ENCODE data around the gene TRAF1. TPM values are rescaled to one million over a fixed set of nuclear protein-coding genes. Genes with fewer than 3 reads are reported as not detected.

TRAF1 gene
- total and polyA plus RNA-seq, 5 experiments from 2014 or later = 3.7 to 126 (median 7.0) TPM

DNA sequence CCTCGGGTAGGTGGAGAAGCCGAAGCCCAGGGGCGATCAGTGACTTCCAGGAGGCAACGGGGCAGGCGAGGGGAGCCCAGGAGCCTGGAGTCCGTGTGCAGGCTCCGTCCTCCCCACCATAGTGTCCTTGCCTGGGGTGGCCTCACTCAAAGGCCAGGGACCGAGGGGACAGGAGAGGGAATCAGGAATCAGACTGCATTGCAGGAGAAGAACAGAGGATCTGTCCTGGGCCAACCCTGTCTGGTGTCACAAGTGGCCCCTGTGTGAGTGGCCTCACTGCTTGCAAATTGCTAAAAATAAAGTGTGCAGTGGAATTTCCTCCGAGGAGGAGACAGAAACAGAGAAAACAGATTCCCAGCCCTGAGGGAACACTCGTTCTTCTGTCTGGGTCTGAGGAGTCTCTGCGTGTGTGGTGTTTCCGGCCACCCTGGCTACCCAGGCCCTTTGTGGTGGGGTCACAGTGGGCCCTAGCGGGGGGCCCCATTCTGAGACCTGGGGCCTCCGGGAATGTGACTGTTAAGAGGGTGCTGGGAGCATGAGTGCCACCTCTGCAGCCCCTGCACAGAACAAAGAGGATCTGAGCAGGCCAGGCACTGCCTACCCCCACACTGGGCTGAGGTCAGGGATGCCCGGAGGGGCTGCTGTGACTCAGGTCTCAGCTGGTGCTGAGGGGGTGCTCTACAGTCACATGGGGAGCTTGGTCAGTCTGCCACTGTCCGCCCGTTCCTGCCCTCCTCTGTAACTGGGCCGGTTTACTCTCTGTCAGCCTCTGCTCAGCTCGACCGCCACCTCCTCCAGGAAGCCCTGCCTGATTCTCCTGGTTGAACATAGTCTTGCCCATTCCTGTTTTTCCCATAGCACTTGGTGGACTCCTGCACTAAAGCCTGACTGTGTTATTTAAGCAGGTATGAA is 7.4 kb downstream of the TRAF1 start:
- Mint-ChIP-seq H3K4me3 (peak overlapping the region; percentile 49 to 94 (median 84)), H3K36me3 (peaks cover 11 to 74% (median 39%) of the 10 kb centered on the region in 3 donors), H3K27ac (peak overlapping the region; percentile 84 to 100 (median 94)), H3K27me3 (no peaks in the 10 kb centered on the region), H3K9me3 (peaks cover 0 to 3% (median 0%) of the 10 kb centered on the region in 9 donors), H3K4me1 (peaks cover 42 to 95% (median 91%) of the 10 kb centered on the region in 4 donors)
- ATAC-seq (no peak), DNase-seq (no peak)
- POLR2A ChIA-PET = interaction anchor here (0.9 to 45.2 kb wide), 4 partner anchors 6 to 47 kb away, joined by 3 to 1842 read pairs (median 1211); partner anchors contain the start of genes PHF19 and TRAF1

DNA sequence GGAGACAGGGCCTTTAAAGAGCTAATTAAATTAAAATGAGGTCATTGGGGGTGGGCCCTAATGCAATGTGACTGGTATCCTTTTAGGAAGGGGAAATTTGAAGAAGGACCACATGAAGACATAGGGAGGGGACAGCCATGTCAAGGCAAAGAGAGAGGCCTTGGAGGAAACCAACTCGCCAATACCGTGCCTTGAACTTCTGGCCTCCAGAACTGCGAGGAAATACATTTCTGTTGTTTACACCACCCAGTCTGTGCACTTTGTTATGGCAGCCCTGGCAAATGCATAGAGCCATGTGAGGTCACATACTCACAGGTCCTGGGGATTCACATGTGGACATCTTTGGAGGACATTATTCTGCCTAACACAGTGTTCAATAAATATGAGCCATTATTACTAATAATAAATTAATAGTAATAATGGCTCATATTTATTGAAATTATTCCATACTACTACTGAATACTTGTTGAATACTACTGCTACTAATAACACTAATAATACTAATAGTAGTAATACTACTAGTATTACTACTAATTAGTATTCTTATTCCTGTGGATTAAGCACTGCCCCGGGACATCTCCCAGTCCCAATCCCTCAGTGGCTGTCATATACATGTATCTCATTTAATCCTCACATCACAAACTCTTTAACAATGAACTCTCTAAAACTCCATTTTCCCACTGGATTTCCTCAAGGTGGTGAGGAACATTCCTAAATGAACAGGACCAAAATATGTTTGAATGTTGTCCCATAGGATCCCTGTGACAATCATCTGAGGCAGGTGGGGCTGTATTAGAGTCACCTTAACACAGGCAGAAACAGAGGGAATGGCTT is 8.4 kb downstream of the TRAF1 start:
- POLR2A ChIA-PET = interaction anchor here (1.1 to 45.2 kb wide), 4 partner anchors 7 to 75 kb away, joined by 5 to 1842 read pairs (median 924); partner anchors contain the start of genes PSMD5 and TRAF1
- Mint-ChIP-seq H3K9me3 (peaks cover 0 to 3% (median 0%) of the 10 kb centered on the region in 9 donors), H3K4me3 (peak overlapping the region in 9 of 10 donors; percentile 8 to 94 (median 63)), H3K36me3 (peaks cover 11 to 73% (median 38%) of the 10 kb centered on the region in 3 donors), H3K27ac (peak overlapping the region; percentile 11 to 100 (median 87)), H3K27me3 (no peaks in the 10 kb centered on the region), H3K4me1 (peaks cover 41 to 93% (median 89%) of the 10 kb centered on the region in 4 donors)
- no peak for ATAC-seq
- DNase-seq = no peak

DNA sequence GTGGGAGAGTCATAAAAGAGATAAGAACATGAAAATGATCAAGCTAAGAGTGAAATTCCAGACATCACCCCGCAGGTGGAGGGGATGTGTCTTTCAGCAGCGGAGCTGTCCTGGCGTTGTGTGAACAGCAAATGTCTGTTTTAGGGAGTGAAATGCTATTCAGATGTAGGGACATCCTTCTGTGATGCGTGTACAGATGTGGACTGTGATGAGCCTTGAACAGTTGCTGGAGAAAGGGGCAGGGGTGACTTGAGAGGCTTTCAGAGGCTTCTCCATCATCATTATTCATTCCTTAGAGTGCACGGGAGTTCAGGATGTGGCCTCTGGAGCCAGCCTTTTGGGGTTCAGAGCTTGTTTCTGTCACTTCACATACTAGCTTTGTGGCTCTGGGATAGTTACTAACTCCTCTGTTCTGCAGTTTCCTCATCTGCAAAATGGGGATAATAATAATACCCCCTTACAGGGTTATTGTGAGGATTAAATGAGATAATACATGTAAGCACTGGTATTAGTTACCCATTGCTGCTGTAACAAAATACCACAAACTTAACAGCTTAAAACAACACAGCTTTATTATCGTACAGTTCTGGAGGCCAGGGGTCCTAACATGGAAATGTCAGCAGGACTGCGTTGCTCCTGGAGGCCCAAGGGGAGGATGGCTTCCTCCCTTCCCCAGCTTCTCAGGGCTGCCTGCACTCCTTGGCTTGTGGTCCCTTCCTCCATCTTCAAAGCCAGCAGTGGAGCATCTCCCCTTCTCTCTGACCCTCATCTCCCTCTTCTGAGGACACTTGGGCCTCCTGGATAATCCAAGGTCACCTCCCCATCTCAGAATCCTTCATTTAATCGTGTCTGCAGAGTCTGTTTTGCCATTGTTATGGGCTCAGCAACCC is 9.4 kb downstream of the TRAF1 start:
- Mint-ChIP-seq H3K4me1 (peaks cover 44 to 93% (median 88%) of the 10 kb centered on the region in 4 donors), H3K4me3 (peak overlapping the region in 9 of 10 donors; percentile 8 to 74 (median 49)), H3K36me3 (peaks cover 18 to 73% (median 37%) of the 10 kb centered on the region in 3 donors), H3K27ac (peak overlapping the region; percentile 69 to 99 (median 86)), H3K9me3 (peaks cover 0 to 3% (median 0%) of the 10 kb centered on the region in 9 donors), H3K27me3 (no peaks in the 10 kb centered on the region)
- DNase-seq = no peak
- POLR2A ChIA-PET = interaction anchor here (1.1 to 45.2 kb wide), 6 partner anchors 8 to 74 kb away, joined by 5 to 1842 read pairs (median 7); partner anchors contain the start of genes PSMD5 and TRAF1
- no peak for ATAC-seq

DNA sequence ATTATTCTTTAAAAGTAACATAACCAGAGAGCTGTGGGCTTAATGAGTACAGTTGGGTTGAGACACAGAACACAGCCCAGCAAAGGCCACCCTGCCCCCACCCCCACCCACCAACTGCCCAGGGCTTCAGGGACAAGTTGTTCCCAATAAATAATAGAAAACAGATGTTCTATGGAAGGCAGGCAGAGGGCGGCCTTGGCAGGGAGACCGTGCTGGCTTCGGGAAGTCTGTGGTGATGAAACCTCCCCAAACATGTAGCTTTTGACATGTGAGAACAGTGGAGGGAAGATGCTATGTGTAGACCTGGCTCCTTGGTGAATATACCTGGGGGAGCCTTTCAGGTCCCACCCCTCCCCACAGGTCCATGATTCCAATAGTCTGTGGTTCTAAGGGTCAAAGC is 10.0 kb downstream of the TRAF1 start:
- Mint-ChIP-seq H3K27me3 (no peaks in the 10 kb centered on the region), H3K4me3 (peak overlapping the region in 8 of 10 donors; percentile 22 to 79 (median 68)), H3K4me1 (peaks cover 41 to 93% (median 87%) of the 10 kb centered on the region in 4 donors), H3K36me3 (peaks cover 18 to 73% (median 42%) of the 10 kb centered on the region in 3 donors), H3K27ac (peak overlapping the region; percentile 69 to 99 (median 88)), H3K9me3 (peaks cover 0 to 3% (median 0%) of the 10 kb centered on the region in 9 donors)
- no peak for DNase-seq
- POLR2A ChIA-PET = interaction anchor here (0.9 to 45.2 kb wide), 9 partner anchors 8 to 254 kb away, joined by 3 to 1842 read pairs (median 6); partner anchors contain the start of genes PHF19, PSMD5 and TRAF1
- no peak for ATAC-seq

DNA sequence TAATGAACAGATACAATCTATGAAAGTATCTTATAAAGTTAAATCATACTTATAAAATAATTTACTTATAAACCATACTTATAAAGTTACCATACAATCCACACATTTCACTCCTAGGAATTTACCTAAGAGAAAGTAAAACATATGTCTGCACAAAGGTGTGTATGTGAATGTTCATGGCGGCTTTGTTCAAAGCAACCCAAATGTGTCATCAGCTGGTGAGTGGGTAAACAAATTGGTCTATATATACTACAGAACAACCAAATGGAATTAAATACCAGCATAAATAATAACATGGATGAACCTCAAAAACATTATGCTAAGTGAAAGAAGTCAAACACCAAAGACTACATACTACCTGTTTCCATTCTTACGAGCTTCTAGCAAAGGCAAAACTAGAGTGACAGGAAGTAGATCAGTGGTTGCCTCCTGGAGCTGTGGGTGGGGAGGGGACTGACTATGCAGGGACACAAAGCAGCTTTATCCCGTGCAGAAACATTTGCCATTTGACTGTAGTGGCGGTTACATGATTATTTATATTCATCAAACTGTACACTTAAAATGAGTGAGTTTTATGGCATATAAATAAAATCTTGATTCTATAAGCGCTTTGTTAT is 10.6 kb downstream of the TRAF1 start:
- Mint-ChIP-seq H3K4me1 (peaks cover 39 to 93% (median 87%) of the 10 kb centered on the region in 4 donors), H3K36me3 (peaks cover 18 to 74% (median 44%) of the 10 kb centered on the region in 3 donors), H3K9me3 (peaks cover 0 to 3% (median 0%) of the 10 kb centered on the region in 9 donors), H3K4me3 (peak overlapping the region; percentile 27 to 79 (median 68)), H3K27ac (peak overlapping the region; percentile 82 to 99 (median 90)), H3K27me3 (no peaks in the 10 kb centered on the region)
- ATAC-seq = peak; percentile 93 to 95
- DNase-seq = peak in 6 of 10 donors; percentile 25 to 71 (median 58)
- POLR2A ChIA-PET = interaction anchor here (0.9 to 45.2 kb wide), 8 partner anchors 9 to 255 kb away, joined by 3 to 1842 read pairs (median 6); partner anchors contain the start of genes PHF19 and TRAF1

DNA sequence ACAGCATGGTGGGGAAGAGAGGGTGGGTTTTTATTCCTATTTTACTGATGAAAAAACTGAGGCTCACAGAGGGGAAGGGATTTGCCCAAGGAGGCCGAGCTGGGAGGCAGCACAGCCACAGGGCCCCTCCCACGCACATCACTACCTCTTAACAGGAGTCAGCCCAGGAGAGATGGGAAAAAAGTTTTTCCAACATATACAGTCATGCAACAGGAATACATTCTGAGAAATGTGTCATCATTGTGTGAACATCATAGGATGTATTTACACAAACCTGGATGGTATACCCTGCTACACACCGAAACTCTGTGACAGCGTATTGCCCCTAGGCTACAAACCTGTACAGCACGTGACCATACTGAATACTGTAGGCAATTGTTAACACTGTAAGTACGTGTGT is 11.6 kb downstream of the TRAF1 start:
- Mint-ChIP-seq H3K27ac (peak overlapping the region in 9 of 10 donors; percentile 25 to 83 (median 57)), H3K36me3 (peaks cover 18 to 81% (median 51%) of the 10 kb centered on the region in 3 donors), H3K9me3 (peaks cover 0 to 3% (median 0%) of the 10 kb centered on the region in 9 donors), H3K27me3 (no peaks in the 10 kb centered on the region), H3K4me1 (peaks cover 38 to 93% (median 87%) of the 10 kb centered on the region in 4 donors), H3K4me3 (peak overlapping the region in 1 of 10 donors; percentile 41)
- ATAC-seq (no peak), DNase-seq (no peak)
- POLR2A ChIA-PET = interaction anchor here (1.7 to 45.2 kb wide), 3 partner anchors 10 to 34 kb away, joined by 5 to 1842 read pairs (median 1842); partner anchors contain the start of gene TRAF1

DNA sequence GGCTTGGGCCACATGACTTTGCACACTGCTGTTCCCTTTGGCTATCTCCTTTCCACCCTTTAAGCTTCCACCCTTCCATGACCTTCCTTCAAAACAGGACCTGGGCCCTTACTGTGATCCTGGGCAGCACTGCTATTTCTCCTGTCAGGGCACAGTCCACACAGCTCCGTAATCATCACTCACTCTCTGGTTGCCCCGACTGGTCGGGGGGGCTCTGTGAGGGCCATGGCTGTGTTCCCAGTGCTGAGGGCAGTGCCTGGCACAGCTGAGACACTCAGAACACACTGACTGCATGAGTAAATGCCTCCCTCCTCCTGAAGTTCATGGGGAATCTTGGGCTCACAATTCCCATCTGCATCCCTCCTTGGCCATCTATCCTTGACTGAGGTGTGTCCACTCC is 12.2 kb downstream of the TRAF1 start:
- ATAC-seq (no peak), DNase-seq (no peak)
- POLR2A ChIA-PET = interaction anchor here (1.7 to 45.2 kb wide), 3 partner anchors 10 to 33 kb away, joined by 5 to 1842 read pairs (median 1842); partner anchors contain the start of gene TRAF1
- H3K4me3 Mint-ChIP-seq = no peak overlapping the region
- peaks cover 0 to 3% (median 0%) of the 10 kb centered on the region in 9 donors for H3K9me3 Mint-ChIP-seq
- H3K27ac Mint-ChIP-seq = peak overlapping the region in 9 of 10 donors; percentile 37 to 87 (median 75)
- H3K4me1 Mint-ChIP-seq = peaks cover 35 to 91% (median 88%) of the 10 kb centered on the region in 4 donors
- H3K27me3 Mint-ChIP-seq = no peaks in the 10 kb centered on the region
- H3K36me3 Mint-ChIP-seq = peaks cover 18 to 82% (median 54%) of the 10 kb centered on the region in 3 donors

DNA sequence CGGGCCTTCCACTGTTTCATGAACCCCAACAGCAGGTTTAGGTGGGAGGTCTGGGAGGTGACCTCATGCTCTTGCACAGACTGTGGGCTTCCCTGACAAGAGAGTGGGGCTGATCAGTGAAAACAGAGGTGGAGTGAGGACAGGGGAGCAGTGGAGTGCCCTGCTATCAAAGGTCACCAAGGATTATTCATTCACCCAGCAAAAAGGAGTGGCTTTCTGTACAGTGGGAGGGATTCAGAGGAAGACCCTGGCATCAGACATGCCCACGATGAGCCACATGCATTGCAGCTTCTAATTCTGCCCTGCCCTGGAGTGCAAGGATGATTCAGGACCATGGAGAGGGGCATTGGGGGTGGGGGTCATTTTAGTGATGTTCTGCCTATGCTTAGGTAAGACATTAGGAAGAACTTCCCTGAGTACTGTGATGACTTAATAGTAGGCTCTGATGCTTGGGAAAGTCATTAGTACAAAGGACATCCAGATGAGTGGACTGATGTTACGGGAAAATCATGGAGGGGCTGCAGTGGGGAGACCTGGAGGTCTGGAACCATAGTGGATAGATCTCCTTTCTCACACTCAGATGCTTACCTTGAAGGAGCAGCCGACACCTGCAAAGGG is 12.8 kb downstream of the TRAF1 start:
- Mint-ChIP-seq H3K27ac (peak overlapping the region; percentile 34 to 87 (median 72)), H3K4me1 (peaks cover 35 to 91% (median 88%) of the 10 kb centered on the region in 4 donors), H3K36me3 (peaks cover 18 to 86% (median 60%) of the 10 kb centered on the region in 3 donors), H3K27me3 (no peaks in the 10 kb centered on the region), H3K9me3 (peaks cover 0 to 3% (median 0%) of the 10 kb centered on the region in 9 donors), H3K4me3 (peak overlapping the region in 3 of 10 donors; percentile 14 to 23 (median 20))
- POLR2A ChIA-PET = interaction anchor here (37.3 to 45.2 kb wide), 2 partner anchors 9 to 11 kb away, joined by 1842 read pairs; partner anchors contain the start of gene TRAF1
- ATAC-seq (no peak), DNase-seq (peak in 2 of 10 donors; percentile 38 to 44)

DNA sequence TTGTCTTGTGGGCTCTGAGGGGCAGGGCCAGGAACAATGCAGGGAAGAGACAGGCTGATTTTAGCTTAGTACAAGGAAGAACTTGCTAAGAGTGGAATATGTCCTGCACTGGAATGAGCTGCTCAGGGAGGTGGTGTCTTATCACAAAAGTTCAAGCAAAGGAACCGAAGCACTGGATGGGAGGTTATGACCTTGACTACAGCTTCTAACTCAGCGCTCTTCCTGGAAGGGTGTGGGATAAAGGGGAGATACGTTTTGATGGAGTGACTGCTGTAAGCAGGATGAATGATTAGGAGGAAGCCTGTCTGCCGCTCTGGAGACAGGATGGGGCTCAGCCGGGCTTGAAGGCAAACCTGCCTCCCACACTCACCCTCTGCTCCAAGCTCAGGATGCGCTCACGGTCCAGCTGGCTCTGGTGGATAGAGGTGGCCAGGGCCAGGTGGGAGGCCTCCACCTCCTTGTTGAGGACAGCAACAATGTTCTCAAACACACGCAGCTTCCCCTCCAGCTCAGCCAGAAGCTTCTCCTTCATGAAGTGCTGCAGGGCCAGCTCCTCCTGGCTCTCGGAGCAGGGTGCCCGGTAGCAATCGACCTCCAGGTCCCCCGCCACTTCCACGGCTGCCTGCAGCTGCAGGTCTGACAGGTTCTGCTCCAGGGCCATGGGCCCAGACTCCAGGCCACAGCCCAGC is 13.5 kb downstream of the TRAF1 start:
- H3K4me1 Mint-ChIP-seq = peaks cover 31 to 87% (median 84%) of the 10 kb centered on the region in 4 donors
- peaks cover 18 to 88% (median 57%) of the 10 kb centered on the region in 3 donors for H3K36me3 Mint-ChIP-seq
- peaks cover 0 to 3% (median 0%) of the 10 kb centered on the region in 9 donors for H3K9me3 Mint-ChIP-seq
- no peak for ATAC-seq
- no peaks in the 10 kb centered on the region for H3K27me3 Mint-ChIP-seq
- no peak for DNase-seq
- POLR2A ChIA-PET = interaction anchor here (37.3 to 45.2 kb wide), 2 partner anchors 8 to 12 kb away, joined by 1842 read pairs; partner anchors contain the start of gene TRAF1
- H3K4me3 Mint-ChIP-seq = peak overlapping the region in 3 of 10 donors; percentile 5 to 20 (median 19)
- H3K27ac Mint-ChIP-seq = peak overlapping the region in 8 of 10 donors; percentile 47 to 84 (median 79)
